HT-29 (cell line): ENCODE data around the gene RAB37. TPM values are rescaled to one million over a fixed set of nuclear protein-coding genes. Genes with fewer than 3 reads are reported as not detected.

Experiments used
- DNase-seq: peaks from one replicate; pipeline ENCODE4 v3.0.0-alpha.2; 2015; ENCODE audit warnings: low spot score
- total RNA-seq: library from RNA; depleted of rRNA; stranded (reverse); fragments of >200 nt; shearing (Covaris generic); gene quantifications from 2 replicates; pipeline ENCODE4 v1.2.3, GENCODE V29; 2014

The RAB37 gene
- total RNA-seq, 1 experiment from 2014 or later = 1.0 TPM

DNA sequence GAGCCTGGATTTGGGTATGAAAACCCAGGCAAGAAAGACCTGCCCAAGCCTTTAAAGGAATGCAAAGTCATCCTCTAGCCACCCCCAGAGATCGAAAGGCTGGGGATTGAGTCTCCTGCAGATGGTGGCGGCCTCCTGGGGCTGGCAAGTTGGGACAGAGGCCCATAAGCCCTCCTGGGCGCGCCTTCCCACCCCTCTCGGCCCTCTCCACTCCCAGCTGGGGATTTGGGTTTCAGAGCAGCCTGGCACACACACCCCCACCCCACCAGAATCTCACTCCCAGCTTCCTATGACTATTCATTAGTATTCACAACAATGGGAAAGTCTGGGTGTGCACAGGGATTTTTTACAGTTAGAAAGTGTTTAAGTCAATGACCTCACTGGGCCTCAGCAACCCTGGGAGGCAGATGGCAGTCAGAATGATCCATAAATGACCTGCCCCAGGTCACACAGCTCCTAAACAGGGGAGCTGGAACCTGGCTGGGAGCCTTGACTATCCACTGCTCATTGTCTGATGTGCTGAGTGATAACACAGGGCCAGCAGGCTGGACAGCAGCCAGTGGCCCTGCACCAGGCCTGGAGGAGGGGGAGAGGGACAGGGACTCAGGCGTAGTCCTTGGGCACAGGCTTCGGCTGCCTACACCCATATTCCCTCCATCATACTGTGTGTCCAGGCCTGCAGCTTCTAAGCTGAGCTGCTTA is 23.5 kb downstream of the RAB37 start:
- no peak for DNase-seq

DNA sequence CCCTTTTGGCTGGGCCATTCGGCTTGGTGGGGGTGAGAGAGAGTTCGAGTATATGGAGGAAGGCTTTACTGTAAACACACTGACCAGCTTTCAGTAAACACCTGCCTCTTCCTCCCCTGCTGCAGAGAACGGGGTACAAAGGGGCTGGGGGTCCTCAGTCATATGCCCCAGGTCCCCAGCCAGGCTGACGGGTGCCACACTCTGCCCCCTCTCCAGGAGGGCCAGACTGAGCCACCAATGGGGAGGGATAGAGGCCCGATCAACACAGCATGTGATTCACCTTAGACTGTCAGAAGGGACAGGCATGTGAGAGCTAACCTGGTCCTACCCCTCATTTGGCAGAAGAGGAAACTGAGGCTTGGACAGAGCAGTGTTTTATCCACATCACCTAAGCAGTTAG is 24.4 kb downstream of the RAB37 start:
- DNase-seq = no peak

DNA sequence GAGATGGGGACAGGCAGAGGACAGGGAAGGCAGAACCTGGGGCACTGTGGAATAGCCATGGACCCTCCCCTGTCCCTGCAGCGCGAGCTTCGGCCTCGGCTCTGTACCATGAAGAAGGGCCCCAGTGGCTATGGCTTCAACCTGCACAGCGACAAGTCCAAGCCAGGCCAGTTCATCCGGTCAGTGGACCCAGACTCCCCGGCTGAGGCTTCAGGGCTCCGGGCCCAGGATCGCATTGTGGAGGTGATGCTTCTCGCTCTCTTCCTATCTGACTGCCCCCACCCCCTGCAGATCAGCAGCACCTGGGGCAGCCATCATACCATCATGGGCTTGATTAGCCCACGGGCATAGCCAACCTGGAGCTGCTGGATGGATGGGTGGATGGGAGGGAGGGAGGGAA is 24.9 kb downstream of the RAB37 start:
- no peak for DNase-seq

DNA sequence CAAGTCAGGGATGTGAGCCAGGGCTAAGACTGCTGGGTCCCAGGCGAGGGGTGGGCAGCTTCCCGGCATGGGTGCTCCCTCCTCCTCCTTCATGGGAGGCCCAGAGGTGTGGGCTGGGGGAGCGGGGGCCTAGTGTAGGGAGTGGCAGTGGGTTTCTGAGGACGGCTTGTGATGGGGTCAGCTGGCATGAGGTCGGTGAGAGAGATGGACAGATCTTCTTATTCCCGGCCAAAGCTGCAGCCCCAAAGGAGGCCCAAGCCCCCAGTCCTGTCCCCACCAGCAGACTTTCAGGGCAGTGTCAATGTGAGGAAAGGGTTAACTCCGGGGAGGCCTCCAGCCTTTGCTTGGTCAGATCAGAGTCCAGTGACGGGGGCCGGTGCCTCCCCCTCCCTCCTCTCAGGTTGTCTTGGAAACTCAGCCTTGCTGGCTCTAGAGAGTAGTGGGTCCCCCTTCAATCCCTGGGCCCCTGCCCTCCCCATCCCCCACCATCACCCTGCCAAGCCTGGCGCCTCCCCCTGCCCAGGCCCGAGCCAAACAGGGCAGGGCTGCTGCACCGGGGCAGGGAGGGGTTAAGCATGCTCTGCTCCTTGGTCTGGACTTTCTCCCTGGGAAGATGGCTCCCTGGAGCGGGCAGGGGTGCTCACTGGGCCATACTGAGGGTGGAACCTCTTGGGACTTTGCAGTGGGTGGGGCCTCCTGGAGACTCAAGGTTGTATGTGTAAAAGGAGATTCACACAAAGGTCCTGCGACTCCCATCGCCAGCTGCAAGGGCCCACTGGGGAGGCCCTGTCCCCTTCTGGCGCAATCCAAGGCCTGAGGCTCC is 26.7 kb downstream of the RAB37 start:
- DNase-seq = no peak

DNA sequence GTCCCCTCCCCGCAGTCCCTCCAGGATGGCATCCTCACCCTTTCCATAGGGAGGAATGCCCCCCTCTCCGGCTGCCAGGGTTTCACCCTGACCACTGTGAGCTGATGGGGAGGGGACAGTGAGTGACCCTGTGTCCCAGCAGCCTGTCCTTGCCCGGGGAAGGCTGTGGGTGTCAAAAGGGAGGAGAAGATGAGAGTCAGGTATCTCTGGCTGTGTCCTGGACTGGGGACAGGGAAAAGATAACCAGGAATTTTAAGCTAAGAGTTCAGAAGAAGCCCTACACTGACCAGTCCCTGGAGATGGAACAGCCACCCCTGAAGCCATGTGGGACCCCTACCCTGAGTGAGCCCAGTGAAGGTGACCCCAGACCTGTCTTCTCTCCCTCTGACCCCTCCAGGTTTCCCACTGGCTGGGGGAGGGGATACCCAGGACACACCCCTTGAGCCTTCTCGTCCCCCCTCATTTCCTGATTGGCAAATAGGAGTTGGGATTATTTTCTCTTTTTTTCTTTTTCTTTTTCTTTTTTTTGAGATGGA is 27.8 kb downstream of the RAB37 start:
- no peak for DNase-seq

DNA sequence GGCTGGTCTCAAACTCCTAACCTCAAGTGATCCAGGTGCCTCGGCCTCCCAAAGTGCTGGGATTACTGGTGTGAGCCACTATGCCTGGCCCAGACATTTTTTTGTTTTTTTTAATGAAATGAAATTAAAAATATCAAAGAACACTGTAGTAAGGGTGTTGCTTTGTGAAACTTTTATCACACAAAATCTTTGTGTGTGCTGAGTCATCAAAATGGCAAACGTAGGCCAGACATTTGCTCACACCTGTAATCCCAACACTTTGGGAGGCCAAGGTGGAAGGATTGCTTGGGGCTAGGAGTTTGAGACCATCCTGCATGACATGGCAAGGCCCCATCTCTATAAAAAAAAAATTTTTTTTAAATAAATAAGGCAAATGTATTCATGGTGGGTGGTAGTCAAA is 29.4 kb downstream of the RAB37 start:
- no peak for DNase-seq

DNA sequence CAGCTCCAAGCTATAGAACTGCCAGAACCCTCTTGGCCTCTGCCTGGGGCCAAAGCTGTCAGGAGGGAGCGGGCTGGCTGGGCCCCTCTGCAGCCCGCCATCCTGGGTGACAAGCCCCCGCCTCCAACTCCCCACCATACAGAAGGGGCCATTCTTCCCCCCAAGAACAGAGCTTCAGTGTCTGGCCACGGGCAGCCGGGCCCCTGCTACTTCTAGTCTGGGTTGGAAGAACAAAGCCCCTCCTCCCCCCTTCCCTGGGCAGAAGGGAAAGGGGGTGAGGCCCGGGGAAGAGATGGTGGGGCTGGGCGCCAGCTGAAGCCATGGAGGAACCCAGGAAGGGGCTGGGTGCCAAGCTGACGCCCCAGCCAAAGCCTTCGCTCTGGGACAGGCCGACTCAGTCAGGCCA is 30.1 kb downstream of the RAB37 start:
- no peak for DNase-seq

DNA sequence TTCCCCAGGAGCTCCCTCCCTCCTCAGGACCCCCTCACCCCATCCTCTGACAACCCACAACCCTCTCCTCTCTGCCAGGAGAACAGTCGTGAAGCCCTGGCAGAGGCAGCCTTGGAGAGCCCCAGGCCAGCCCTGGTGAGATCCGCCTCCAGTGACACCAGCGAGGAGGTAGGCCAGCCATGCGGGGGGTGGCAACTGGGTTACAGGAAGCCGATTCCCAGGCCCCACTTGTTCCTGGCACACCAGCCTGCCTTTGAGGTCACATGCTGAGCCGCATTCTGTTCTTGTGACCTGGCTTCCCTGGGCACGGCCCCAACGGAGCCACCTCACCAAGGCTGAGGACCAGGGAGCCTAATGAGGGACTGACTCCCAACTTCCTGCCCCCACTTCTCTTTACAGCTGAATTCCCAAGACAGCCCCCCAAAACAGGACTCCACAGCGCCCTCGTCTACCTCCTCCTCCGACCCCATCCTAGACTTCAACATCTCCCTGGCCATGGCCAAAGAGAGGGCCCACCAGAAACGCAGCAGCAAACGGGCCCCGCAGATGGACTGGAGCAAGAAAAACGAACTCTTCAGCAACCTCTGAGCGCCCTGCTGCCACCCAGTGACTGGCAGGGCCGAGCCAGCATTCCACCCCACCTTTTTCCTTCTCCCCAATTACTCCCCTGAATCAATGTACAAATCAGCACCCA is 31.2 kb downstream of the RAB37 start:
- DNase-seq = no peak

DNA sequence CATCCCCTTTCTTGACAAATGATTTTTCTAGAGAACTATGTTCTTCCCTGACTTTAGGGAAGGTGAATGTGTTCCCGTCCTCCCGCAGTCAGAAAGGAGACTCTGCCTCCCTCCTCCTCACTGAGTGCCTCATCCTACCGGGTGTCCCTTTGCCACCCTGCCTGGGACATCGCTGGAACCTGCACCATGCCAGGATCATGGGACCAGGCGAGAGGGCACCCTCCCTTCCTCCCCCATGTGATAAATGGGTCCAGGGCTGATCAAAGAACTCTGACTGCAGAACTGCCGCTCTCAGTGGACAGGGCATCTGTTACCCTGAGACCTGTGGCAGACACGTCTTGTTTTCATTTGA is 31.7 kb downstream of the RAB37 start:
- no peak for DNase-seq

DNA sequence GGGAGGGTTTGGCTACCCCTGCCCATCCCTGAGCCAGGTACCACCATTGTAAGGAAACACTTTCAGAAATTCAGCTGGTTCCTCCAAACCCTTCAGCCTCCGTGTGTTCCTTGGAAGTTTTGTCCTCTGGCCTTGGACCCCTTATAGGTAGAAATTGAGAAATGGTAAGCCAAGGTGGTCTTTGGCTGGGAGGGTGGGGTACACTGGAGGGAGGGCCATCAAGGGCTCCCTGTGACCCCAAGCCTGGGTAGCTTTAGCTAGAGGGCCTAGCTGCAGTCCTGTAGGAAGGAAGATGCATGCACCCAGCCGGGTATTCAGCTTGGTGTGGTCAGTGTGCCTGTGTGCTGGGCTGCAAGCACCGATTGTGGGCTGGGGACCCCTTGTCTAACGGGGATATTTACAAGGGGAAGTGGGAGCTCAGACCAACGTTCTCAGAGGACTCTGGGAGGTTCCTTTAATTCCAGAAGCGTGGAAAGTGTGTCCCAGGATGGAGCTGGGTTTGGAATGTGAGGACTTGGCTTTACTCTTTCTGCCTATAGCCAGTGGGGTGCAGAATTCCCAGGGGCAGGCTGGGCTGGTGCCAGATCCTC is 32.3 kb downstream of the RAB37 start:
- DNase-seq = no peak

DNA sequence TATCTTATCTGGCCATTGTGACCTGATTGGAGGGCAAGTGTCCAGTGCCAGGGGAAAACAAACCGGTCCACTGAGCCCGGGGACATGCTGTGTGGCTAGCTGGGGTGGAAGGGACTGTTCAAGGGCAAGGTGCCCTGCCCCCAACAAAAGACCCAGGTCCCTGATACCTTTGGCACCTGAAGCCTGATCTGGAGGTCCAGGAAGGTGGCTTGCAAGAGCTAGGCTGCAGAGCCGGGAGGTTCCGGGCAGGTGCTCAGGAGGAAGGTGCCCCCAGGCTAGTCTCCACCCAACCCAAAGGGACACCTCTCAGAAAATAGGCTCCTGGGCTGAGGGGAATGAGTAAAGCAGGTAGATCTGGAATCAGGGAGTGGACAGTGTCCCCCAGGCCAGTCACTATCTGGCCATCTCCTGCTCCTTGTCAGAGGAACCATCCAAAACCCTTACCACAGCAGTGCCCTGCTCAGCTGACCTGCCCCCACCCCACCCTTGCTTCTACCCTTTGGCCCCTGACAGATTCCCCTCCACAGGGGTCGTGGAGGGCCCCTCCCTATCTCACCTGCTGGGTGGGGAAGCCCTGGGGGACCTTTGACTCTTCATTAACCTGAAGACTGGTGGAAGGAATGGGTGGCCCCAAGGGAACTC is 32.9 kb downstream of the RAB37 start:
- no peak for DNase-seq

DNA sequence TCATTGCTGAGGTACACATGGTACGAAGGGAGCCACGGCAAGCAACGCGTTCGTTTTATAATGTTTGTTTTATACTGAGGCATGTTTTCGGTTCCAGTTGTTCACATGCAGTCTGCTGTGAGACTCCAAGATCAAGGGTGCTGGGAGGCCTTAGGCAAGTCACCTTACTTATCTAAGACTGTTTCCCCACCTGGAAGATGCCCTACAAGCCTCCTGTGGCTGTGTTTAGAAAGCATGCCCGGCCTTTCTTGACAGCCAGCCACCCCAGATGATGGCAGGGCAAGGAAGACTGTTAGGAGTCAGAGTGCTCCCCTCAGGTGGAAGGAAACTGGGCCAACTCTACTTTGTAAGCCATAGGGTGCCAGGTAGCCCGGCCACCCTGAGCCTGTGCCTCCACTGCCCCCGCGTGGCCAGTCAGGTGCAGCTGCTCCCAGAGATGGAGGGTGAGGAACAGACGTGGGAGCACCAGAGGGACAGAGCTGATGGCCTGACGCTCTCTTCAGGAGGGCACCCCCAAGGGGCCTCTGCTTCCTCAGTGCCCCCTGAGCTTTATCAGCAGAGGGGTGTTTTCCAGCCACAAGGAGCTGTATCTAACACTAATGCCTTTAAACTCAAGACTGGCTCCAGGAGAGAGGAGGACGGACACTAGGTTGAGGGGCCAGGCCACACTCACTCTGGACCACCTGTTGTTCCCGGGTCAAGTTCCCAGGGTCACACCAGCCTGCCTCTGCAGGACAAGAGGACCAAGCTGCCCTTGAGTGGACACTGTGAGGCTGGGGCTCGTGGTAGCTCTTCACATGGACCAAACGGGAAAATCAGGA is 33.7 kb downstream of the RAB37 start:
- peak; percentile 90 for DNase-seq

DNA sequence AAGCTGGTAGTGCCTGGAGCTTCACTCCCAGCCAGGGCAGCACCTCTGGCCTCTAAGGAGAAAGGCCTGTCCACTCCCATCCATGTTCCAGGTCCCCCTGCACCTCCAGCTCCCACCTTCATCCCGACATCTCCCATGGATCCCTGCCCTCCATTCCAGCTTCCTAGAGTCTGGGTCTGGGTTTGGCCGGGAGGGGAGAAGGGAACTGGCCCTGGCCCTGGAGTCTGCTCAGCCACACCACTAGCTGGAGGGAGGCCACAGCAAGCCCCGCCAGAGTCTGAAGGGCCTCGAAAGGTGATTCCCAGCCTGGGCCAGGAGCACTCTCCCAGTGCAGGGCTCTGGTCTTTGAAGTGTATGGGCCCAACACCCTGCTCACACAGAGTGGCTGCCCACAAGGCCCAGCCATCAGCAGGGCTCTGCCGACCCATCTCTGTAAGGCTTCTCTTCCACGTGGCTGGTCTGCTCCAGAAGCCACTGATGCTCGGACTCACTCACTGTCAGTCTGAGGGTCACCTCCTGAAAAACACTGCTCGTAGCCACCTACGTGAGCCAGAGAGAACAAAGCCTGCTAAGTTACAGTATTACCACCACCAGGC is 34.4 kb downstream of the RAB37 start:
- DNase-seq = no peak

DNA sequence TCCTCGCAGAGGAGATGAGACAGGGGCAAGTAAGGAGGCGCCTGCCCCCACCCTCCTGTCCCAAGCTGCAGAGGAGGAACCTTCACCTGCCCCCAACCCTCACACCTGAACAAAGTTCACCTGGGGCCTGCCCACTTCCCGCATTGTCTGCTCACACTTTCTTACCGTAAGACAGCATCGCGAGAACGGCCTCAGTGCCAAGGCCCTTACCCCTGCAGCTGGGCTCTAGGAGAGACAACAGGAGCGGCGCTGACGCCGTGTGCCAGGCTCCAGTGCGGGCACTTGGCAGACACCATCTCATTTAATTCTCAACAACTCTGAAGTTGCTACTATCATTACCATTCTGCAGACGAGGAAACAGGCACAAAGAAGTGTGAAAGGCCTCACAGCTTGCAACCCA is 35.0 kb downstream of the RAB37 start:
- no peak for DNase-seq

DNA sequence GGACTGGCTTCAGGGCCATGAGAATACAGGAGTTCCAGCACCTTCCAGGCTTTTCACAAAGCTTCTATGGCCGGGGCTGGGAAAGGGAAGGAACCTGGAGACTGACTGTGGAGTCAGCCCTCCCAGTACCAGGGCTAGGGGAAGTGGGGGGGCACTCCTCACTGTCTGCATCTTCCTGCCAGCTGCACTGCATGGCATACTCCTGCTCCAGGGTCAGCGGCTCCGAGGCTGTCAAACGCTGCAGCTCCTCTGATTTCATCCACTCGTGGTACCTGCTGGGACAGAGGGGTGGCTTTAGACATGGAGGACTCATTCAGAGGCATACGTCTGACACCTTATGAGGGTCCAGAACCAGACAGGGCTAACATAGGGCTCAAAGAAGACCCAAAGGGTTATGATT is 36.4 kb downstream of the RAB37 start:
- no peak for DNase-seq

DNA sequence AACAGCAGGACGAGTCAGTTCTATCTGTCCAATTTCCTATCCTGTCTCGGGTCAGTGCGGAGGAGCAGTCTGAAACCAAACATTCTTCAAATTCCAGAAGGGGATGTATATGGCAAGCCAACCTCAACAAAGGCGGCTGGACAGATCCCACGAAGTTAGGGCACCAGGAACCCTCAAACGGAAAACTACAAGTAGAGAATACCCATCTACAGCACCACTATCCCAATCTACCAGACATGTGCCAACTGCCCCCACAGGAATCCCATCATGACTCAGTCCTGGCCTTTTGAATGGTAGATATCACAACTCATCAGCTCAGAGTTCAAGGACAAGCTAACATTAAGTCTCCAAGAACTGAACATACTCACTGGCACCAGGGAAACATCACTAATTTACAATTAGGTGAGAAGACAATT is 36.8 kb downstream of the RAB37 start:
- no peak for DNase-seq

DNA sequence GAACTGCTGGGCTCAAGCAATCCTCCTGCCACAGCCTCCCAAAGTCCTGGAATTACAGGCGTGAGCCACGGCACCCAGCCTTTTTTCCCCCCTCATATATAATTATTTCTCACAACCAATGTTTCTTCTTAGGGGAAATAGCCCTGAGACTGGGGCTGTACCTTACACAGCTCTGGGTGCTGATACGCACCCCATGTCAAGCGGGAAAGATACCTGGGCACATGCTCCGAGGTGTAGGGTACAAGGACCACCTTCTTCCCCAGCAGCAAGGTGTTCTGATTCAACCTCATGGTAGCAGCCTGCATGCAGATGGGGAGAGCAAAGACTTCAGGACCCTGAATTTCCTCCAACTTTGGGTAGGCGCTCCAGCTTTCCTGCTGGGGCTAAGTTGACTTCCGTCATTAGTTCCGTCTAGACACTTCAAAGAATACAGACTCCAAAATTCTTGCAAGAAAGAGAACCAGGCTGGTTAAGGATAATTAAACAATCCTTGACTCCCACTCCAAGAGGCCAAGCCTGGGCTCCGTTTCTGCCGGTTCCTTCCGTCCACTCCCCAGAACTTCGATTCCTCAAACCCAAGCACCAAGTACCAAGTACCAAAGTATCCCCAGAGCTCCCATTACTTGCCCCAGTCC is 38.5 kb downstream of the RAB37 start:
- DNase-seq = no peak

DNA sequence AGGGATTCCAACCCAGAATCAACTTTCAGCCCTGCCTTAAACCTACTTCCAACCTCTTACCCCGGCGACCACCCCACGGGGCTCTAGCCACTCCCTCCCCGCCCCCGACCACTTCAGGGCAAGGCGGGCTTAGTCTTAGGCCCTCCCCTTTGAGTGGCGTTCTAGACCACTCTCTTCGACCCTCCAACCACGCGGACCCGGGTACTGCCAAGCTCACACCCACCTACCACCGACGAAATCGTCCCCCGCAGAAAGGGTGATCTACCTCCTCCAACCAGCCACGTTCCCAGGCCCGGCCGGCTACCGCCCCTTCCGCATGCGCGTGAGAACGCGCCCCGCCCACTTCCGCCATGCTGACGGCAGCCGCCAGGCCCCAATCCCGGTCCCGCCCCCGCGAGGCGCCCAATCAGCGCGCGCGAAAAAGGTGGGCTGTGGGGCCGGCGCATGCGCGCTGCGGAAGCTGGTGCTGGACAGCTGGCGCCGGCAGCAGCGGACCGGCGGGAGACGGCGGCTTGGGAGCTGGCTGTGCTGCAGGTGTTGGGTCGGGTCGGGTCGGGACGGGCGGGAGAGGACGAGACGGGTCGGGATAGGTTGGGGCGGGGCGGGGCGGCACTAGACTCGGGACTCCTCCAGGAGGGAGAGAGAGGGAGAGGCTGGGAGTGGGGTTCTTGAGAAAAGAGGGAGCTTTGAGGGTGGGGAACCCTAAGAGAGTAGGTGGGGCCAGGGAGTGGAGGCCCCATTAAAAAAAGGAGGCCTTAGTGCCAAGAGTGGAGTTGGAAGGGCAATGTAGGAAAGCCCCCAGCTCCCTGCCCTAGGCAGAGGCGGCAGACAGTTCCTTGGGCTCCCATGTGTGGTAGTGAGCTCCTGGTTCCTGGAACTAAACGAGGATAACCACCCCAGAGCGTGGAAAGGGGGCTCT is 39.2 kb downstream of the RAB37 start, which contains the start of gene NAT9:
NAT9 (minus strand) TSS at position 302 of the 919 bp plus-strand sequence. CDS start 647 bp downstream, outside the sequence.
- peak; percentile 97 for DNase-seq
